Mucosa of stomach (tissue), 1 donor: ENCODE data around the gene MYO1B.

ENCODE experiments used
- H3K27me3 ChIP-seq: one replicate; pipeline ENCODE4 v1.7.0; 2013; ENCODE audit warnings: mild to moderate bottlenecking, low read length; ENCODE audit not compliant: control insufficient read depth, insufficient read depth
- H3K36me3 ChIP-seq: one replicate; pipeline ENCODE4 v1.7.0; 2013; ENCODE audit warnings: low read length; ENCODE audit not compliant: control insufficient read depth, insufficient read depth
- H3K4me1 ChIP-seq: one replicate; pipeline ENCODE4 v1.7.0; 2013; ENCODE audit warnings: mild to moderate bottlenecking, low read length; ENCODE audit not compliant: control insufficient read depth, insufficient read depth
- H3K4me3 ChIP-seq: one replicate; pipeline ENCODE4 v1.7.0; 2013; ENCODE audit warnings: low read length
- H3K9ac ChIP-seq: one replicate; pipeline ENCODE4 v1.7.0; 2013; ENCODE audit warnings: mild to moderate bottlenecking, low read length, moderate library complexity
- H3K9me3 ChIP-seq: one replicate; pipeline ENCODE4 v1.7.0; 2013; ENCODE audit warnings: mild to moderate bottlenecking, low read length, moderate library complexity; ENCODE audit not compliant: control insufficient read depth
- donor health status: Pancreatic carcinoma.

The MYO1B gene

GRCh38 chr2:191382801-191383200, 137.6 kb downstream of the MYO1B start:
- peaks cover 23% of the 10 kb centered on the region for H3K4me1 ChIP-seq
- no peaks in the 10 kb centered on the region for H3K27me3 ChIP-seq
- no peak overlapping the region for H3K4me3 ChIP-seq
- no peaks in the 10 kb centered on the region for H3K36me3 ChIP-seq
- H3K9me3 ChIP-seq = no peaks in the 10 kb centered on the region
- no peak overlapping the region for H3K9ac ChIP-seq

GRCh38 chr2:191383486-191383885, 138.3 kb downstream of the MYO1B start:
- Histone ChIP-seq H3K36me3 (no peaks in the 10 kb centered on the region), H3K4me1 (peaks cover 21% of the 10 kb centered on the region), H3K9me3 (no peaks in the 10 kb centered on the region), H3K4me3 (no peak overlapping the region), H3K9ac (no peak overlapping the region), H3K27me3 (no peaks in the 10 kb centered on the region)

GRCh38 chr2:191384829-191385228, 139.6 kb downstream of the MYO1B start:
- H3K4me1 ChIP-seq = peaks cover 13% of the 10 kb centered on the region
- no peaks in the 10 kb centered on the region for H3K9me3 ChIP-seq
- no peaks in the 10 kb centered on the region for H3K27me3 ChIP-seq
- no peak overlapping the region for H3K4me3 ChIP-seq
- H3K9ac ChIP-seq = no peak overlapping the region
- H3K36me3 ChIP-seq = no peaks in the 10 kb centered on the region

GRCh38 chr2:191385416-191386160, 140.4 kb downstream of the MYO1B start:
- Histone ChIP-seq H3K4me1 (peaks cover 6% of the 10 kb centered on the region), H3K27me3 (no peaks in the 10 kb centered on the region), H3K9me3 (no peaks in the 10 kb centered on the region), H3K9ac (no peak overlapping the region), H3K36me3 (no peaks in the 10 kb centered on the region), H3K4me3 (no peak overlapping the region)

- Histone ChIP-seq H3K27me3 (no peaks in the 10 kb centered on the region), H3K4me1 (peaks cover 4% of the 10 kb centered on the region), H3K9me3 (no peaks in the 10 kb centered on the region), H3K9ac (no peak overlapping the region), H3K36me3 (no peaks in the 10 kb centered on the region), H3K4me3 (no peak overlapping the region)
These were observed 141.8 kb downstream of the MYO1B start for GRCh38 chr2:191386938-191387536.

GRCh38 chr2:191389288-191389687, 144.1 kb downstream of the MYO1B start:
- Histone ChIP-seq H3K36me3 (no peaks in the 10 kb centered on the region), H3K4me3 (no peak overlapping the region), H3K27me3 (no peaks in the 10 kb centered on the region), H3K9ac (no peak overlapping the region), H3K9me3 (no peaks in the 10 kb centered on the region), H3K4me1 (no peaks in the 10 kb centered on the region)

- H3K4me3 ChIP-seq = no peak overlapping the region
- no peaks in the 10 kb centered on the region for H3K36me3 ChIP-seq
- H3K9ac ChIP-seq = no peak overlapping the region
- H3K27me3 ChIP-seq = no peaks in the 10 kb centered on the region
- no peaks in the 10 kb centered on the region for H3K4me1 ChIP-seq
- no peaks in the 10 kb centered on the region for H3K9me3 ChIP-seq
These were observed 146.0 kb downstream of the MYO1B start for GRCh38 chr2:191391171-191391570.

GRCh38 chr2:191394043-191394442, 148.8 kb downstream of the MYO1B start:
- no peak overlapping the region for H3K4me3 ChIP-seq
- no peak overlapping the region for H3K9ac ChIP-seq
- no peaks in the 10 kb centered on the region for H3K36me3 ChIP-seq

GRCh38 chr2:191396794-191397193, 151.6 kb downstream of the MYO1B start:
- H3K9me3 ChIP-seq = no peaks in the 10 kb centered on the region
- no peak overlapping the region for H3K4me3 ChIP-seq
- H3K27me3 ChIP-seq = no peaks in the 10 kb centered on the region
- no peak overlapping the region for H3K9ac ChIP-seq
- no peaks in the 10 kb centered on the region for H3K4me1 ChIP-seq
- no peaks in the 10 kb centered on the region for H3K36me3 ChIP-seq

More at GRCh38 chr2:191394043-191394442, 148.8 kb downstream of the MYO1B start:
- Histone ChIP-seq H3K27me3 (no peaks in the 10 kb centered on the region), H3K4me1 (no peaks in the 10 kb centered on the region), H3K9me3 (no peaks in the 10 kb centered on the region)

- Histone ChIP-seq H3K9me3 (no peaks in the 10 kb centered on the region), H3K36me3 (no peaks in the 10 kb centered on the region), H3K27me3 (no peaks in the 10 kb centered on the region), H3K4me1 (no peaks in the 10 kb centered on the region), H3K4me3 (no peak overlapping the region), H3K9ac (no peak overlapping the region)
These were observed 154.4 kb downstream of the MYO1B start for GRCh38 chr2:191399601-191400000.

- H3K4me3 ChIP-seq = no peak overlapping the region
- H3K9ac ChIP-seq = no peak overlapping the region
- no peaks in the 10 kb centered on the region for H3K36me3 ChIP-seq
- no peaks in the 10 kb centered on the region for H3K9me3 ChIP-seq
- H3K4me1 ChIP-seq = no peaks in the 10 kb centered on the region
- no peaks in the 10 kb centered on the region for H3K27me3 ChIP-seq
These were observed 156.1 kb downstream of the MYO1B start for GRCh38 chr2:191401287-191401686.

GRCh38 chr2:191402966-191403565, 157.9 kb downstream of the MYO1B start:
- Histone ChIP-seq H3K4me3 (no peak overlapping the region), H3K9ac (no peak overlapping the region), H3K27me3 (no peaks in the 10 kb centered on the region), H3K4me1 (no peaks in the 10 kb centered on the region), H3K36me3 (no peaks in the 10 kb centered on the region), H3K9me3 (no peaks in the 10 kb centered on the region)
